DND-41 (cell line): Measurements from ENCODE around the gene AHR.
"Not testable (repeated sequence)": the region's sequence is repeated elsewhere in the genome, so short reads cannot be mapped to it uniquely, and the experiment has no call there.

Experiments used
- CTCF ChIP-seq: IDR thresholded peaks from 2 replicates; pipeline ENCODE4 v1.5.1; 2012; ENCODE audit warnings: borderline replicate concordance, low read length, moderate library complexity, mild to moderate bottlenecking; ENCODE audit not compliant: poor library complexity, severe bottlenecking; ENCODE audit errors: extremely low read depth
- EZH2 ChIP-seq: IDR thresholded peaks from 3 replicates; pipeline ENCODE4 v1.6.1; 2012; ENCODE audit warnings: borderline replicate concordance, low read depth, mild to moderate bottlenecking, moderate library complexity, low read length, inconsistent platforms; ENCODE audit not compliant: severe bottlenecking

DNA sequence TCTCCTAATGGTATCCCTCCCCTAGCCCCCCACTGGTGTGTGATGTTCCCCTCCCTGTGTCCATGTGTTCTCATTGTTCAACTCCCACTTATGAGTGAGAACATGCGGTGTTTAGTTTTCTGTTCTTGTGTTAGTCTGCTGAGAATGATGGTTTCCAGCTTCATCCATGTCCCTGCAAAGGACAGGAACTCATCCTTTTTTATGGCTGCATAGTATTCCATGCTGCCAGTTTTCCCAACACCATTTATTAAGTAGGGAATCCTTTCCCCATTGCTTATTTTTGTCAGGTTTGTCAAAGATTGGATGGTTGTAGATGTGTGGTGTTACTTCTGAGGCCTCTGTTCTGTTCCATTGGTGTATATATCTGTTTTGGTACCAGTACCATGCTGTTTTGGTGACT, 50.5 kb downstream of the AHR start:
- not testable (repeated sequence) for TF ChIP-seq CTCF, EZH2
